DMS153 treated with DMSO at 0.1 percent for 48 hours (cell line): ENCODE results near the gene NDUFS1.
A peak's percentile ranks its signal among the peaks of the same experiment; 100 is the strongest.
"Not testable (repeated sequence)": the region's sequence is repeated elsewhere in the genome, so short reads cannot be mapped to it uniquely, and the experiment has no call there.

Experiments used
- DNase-seq: peaks from one replicate; lab custom pipeline; 2025; ENCODE audit not compliant: unreplicated experiment; lab: John Stamatoyannopoulos, UW

NDUFS1 gene

DNA sequence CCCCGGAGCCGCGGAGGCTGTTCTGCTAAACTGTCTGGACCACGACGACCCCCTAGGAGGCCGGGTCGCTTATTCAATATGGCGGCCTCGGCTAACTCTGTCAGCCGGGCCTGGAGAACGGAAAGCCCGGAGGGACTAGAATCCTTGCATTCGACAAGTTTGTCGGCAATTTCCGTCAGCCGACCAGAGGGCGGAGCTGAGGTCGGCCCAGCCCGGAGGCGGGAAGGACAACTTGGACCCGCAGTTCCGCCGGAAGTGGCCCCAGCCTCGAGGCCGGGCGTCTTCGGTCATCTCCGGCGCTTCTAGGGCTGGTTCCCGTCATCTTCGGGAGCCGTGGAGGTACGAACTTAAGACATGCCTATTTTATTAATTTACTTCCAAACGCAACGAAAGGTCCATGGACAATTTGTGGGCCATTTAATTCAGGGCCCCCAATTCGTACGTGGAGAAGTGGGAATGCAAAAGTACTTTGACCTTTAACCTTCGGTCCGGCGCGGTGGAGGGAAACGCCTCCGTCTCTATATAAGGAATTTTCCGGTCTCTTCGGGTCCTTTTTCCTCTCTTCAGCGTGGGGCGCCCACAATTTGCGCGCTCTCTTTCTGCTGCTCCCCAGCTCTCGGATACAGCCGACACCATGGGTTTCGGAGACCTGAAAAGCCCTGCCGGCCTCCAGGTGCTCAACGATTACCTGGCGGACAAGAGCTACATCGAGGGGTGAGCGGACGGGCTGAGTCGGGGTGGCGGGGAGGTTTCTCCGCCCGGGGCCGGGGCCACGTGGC lies at the start of gene NDUFS1, which contains the start of gene EEF1B2:
Gene NDUFS1 (minus strand): TSS at position 99 of the 779 bp plus-strand sequence. CDS start 5,766 bp downstream, outside the sequence.
Gene EEF1B2 (plus strand): TSS at position 550 of the 779 bp plus-strand sequence. CDS start 85 bp downstream, at position 635.
- DNase-seq: peak; percentile 91

DNA sequence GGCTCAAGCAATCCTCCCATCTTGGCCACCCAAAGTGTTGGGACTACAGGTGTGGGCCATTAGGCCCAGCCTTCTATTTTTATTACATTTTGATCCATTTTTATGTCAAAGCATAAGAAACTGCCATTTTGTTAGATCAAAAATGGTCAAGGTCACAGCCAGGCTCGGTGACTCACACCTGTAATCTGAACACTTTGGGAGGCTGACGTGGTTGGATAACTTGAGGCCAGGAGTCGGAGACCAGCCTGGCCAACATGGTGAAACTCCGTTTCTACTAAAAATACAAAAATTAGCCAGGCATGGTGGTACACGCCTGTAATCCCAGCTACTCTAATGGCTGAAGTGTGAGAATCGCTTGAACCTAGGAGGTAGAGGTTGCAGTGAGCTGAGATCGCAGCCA lies 49.7 kb upstream of the NDUFS1 start:
- DNase-seq: no peak

DNA sequence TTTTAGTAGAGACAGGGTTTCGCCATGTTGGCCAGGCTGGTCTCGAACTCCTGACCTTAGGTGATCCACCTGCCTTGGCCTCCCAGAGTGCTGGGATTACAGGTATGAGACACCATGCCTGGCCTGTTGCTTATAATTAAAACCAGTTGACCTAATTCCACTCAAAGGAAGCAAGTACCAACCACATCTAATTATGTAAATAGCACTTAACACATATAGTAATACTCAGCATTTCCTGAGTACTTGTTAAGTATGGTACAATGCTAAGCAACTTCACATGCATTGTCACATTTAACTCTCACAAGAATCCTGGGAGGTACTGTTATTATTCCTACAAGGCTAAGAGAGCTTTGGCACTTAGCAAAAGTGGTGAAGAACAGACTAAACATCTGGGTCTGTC lies 48.1 kb upstream of the NDUFS1 start:
- not testable (repeated sequence) for DNase-seq

DNA sequence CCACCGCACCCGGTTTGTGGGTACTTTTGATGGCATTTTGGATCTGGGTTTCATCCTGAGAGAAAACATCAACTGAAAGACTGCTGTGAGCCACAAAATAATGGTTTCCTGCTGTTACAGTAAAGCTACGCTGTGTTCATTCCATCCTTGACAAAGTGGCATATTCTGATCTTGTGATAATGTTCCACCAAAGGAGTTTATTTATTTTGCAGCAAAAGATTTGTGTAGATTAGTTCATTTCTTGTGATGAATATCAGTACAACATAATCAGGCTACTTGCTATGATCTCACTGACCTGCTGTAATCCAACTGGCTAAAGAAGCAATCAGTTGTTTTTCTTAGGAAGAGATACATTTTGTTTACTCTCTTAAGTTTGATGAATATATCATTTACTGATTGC lies 45.5 kb upstream of the NDUFS1 start:
- no peak for DNase-seq

DNA sequence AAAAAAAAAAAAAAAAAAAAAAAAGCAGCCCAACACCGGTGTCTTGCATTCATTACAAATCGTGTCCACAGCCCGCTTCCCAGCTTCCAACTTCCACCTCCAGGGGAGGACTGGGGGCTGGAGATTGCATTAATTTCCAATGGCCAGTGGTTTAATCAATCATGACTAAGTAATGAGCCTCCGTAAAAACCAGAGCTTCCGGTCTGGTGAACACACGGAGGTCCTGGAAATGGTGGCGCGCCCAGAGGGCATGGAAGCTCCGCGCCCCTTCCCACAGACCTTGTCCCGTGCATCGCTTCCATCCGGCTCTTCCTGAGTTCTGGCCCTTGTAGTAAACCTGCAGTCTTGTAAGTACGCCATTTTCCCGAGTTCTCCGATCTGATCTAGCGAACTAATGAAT lies 44.1 kb upstream of the NDUFS1 start:
- DNase-seq: no peak

DNA sequence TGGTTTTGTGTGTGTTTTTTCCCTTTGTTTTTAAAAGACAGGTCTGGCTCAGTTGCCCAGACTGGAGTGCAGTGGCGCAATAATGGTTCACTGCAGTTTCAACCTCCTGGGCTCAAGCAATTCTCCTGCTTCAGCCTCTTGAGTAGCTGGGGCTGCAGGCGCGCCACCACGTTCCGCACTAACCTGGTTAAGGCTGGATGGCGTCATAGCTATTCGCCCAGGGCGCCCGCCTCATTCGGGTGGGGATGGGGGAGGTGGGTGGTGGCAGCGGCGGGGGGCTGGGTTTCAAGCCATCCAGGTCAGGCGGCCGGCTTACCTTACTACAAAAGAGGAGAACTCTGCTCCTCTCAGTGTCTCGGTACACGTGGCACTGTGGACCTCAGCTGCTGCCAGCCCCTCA lies 43.2 kb upstream of the NDUFS1 start:
- no peak for DNase-seq

DNA sequence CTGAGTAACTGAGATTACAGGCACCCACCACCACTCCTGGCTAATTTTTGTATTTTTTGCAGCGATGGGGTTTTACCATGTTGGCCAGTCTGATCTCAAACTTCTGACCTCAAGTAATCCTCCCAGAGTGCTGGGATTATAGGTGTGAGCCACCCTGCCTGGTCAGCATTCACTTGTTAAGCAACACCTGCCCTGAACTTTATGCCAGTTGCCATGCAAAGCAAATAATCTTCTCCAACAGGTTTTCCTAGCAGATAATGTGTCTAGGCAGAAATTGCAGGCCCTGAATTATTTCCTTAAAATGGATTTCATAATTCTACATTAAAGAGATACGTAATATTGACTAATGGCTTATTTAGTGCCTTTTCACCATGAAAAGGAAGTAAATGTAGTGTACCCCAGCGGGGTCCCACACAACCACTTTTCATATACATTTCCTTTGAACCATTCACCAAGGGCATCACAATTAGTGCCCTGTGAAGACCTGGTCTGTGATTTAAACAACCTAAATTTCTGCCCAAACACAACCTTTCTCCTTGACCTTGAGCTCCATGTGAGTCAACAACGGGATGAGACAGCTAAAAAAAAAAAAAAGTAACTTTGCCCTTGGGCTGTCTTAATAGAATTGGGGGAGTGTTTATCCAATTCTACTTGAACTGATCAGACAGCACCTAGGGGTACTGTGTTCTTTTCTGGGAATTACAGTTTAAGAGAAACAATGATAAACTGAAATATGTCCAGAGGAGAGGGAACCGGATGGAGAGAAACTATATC lies 42.0 kb upstream of the NDUFS1 start:
- DNase-seq: no peak

DNA sequence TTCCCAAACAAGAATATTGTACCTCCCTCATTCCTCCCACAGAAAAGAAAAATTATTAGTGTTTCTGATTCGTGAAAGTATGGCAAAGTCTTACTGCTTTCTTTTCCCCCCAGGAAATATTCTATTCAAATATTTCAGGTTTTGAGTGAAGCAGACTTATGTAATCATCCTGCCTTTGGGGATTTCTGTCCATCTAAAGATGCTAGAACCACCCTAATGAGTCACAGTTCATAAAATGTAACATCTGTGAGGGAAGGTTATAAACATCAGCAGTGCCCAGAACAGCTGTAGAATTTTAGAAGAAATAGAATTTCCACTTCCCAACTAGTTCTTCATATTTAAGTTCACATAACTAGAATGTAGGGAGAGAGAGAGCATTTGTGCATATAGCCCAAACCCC lies 39.4 kb upstream of the NDUFS1 start:
- no peak for DNase-seq

DNA sequence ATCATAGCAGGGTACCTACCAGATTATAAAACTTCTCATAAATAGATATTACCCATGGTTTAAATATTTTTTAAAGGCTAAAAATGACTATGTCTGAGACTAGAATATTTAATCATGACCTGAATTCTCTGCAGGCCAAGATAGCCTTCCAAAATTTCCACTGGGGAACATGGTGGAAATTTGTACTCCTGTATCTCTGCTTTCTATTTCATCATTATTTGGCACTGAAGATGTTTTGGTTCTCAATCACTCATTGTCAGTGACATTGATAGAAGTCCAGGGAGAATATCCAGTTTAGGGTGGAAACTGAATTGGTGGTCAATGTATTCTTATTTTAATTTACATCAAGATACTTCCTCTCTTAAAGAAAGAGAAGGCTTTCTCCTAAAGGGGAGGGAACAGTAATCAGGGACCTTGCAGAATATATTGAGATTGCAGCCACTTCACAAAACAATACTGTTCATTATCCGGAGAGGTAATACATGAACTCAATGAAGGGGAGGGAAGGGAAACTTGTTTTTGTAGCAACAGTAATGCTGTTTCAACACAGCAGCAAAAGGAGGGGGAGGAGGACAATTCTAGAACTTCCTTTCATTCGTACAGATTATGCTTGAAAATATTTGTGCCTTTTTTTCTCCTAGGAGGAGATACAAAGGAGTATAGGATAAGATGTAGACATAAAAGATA lies 34.6 kb upstream of the NDUFS1 start:
- DNase-seq: no peak

DNA sequence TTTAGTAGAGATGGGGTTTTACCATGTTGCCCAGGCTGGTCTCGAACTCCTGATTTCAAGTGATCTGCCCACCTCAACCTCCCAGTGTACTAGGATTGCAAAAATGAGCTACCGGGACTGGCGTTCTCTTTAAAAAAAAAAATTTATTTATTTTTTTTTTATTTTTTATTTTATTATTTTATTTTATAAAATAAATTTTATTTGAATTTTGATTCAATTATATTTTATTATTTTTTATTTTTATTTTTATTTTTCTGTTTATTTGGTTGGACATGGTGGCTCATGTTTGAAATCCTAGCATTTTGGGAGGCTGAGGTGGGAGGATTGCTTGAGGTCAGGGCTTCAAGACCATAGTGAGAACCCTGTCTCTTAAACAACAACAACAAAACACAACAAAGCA lies 32.9 kb upstream of the NDUFS1 start:
- no peak for DNase-seq

DNA sequence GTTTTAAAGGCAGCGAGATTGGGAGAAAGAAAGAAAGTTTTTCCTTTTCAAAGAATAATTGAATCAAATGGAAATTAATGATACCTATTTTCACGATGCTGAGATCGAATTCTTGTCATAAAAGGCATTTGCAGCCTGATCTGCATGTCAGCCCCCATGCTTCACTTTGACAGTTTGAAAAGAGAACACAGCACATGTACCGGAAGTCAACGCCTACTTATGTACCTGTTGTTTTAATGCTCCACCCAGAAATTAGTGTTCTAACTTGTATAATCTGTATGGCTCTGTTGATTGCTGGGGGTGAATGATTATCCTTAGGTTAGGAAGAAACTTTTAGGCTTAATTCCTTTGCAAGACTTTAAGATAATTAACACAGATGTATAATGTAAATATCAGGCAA lies 31.4 kb upstream of the NDUFS1 start:
- no peak for DNase-seq

DNA sequence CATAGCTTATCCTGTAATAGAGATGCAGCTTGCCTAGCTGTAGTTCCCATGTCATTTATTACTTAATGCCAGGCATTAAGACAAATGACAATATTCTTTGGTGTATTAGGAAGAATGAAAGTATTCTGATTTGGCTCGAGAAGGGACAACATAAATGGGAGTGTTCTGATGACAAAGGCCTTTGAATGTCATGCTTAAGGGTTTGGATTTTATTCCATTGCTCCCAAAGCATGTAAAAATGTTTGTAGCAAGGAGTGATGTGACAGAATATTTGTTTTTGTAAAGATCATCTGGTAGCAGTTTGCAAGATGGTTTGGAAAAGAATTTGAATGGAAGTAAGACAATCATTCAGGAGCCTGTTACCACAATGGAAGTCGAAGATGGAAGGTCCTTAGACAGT lies 30.9 kb upstream of the NDUFS1 start:
- no peak for DNase-seq

DNA sequence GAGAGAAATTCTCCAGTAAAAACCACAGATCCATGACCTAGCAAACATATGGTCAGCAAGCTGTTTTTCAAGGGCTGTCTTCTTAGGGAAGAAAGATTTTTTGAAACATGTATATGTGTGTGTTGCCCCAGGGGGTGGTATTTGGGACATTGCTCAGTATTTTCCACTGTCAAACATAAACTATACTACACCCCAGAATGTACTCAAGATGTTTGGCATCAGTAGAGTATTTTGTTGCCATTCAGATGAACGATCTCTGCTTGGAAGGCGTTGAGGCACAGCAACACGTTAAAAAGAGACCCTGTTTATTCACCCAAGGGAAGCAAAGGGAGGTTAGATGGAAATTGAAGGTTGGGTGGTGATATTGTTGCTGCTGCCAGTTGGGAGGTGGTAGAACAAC lies 30.4 kb upstream of the NDUFS1 start:
- no peak for DNase-seq

DNA sequence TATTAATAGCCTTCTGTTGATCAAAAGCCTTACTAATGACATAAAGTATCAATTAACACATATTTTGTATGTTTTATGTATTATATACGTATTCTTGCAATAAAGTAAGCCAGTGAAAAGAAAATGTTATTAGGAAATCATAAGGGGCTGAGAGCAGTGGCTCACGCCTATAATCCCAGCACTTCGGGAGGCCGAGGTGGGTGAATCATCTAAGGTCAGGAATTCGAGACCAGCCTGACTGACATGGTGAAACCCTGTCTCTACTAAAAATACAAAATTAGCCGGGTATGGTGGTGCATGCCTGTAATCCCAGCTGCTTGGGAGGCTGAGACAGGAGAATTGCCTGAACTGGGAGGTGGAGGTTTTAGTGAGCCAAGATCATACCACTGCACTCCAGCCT lies 22.3 kb upstream of the NDUFS1 start:
- DNase-seq: not testable (repeated sequence)

DNA sequence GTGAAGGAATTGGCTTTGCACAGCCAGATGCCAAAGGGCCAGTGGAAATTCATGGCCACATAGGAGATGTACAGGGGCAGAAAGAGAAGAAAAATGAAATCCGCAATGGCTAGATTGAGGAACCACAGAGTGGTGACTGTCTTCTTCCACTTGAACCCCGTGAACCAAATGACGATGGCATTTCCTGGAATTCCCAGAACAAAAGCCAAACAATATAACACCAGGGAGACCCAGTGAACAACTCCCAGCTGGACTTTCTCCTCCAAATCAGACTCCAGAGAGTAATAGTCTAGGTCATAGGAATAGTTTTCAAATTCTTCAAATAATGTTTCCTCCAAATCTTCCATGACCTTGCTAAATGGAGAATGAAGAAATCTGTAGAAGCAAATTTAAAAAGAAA lies 17.7 kb upstream of the NDUFS1 start:
- DNase-seq: no peak

DNA sequence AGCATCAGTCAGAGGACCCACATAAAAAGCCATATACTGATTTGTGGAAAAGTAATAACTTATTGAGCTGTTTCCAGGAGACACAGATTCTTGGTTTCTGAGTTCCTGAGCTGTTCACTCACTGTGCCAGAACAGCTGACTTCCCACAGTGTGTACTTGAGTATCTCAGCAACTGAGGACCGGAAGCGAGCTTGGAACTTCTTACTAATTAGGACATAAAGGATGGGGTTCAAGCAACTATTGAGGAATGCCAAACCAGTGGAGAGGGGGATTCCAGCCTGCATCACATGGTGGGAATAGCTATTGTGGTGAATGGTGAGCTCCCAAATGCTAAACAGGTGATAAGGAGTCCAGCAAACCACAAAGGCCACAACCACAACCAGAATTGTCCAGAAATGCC lies 16.9 kb upstream of the NDUFS1 start:
- DNase-seq: no peak

DNA sequence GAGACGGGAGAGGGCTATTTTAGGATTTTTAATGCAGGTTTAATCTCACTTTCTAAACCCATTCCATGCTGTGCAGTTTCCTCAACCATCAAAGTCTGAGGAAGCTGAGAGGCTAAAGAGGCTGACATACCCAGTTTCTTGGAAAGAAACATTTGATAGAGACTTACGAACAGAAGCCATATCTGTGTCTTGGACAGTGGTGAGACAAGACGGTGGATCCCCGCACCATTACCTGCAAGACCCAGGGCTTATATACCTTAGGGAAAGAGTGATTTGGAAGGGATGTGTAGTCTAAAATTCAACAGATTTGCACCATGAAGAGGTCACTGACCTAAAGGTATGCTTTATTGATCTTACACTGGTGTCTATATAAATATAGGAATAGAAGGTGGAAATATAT lies 13.9 kb upstream of the NDUFS1 start:
- no peak for DNase-seq

DNA sequence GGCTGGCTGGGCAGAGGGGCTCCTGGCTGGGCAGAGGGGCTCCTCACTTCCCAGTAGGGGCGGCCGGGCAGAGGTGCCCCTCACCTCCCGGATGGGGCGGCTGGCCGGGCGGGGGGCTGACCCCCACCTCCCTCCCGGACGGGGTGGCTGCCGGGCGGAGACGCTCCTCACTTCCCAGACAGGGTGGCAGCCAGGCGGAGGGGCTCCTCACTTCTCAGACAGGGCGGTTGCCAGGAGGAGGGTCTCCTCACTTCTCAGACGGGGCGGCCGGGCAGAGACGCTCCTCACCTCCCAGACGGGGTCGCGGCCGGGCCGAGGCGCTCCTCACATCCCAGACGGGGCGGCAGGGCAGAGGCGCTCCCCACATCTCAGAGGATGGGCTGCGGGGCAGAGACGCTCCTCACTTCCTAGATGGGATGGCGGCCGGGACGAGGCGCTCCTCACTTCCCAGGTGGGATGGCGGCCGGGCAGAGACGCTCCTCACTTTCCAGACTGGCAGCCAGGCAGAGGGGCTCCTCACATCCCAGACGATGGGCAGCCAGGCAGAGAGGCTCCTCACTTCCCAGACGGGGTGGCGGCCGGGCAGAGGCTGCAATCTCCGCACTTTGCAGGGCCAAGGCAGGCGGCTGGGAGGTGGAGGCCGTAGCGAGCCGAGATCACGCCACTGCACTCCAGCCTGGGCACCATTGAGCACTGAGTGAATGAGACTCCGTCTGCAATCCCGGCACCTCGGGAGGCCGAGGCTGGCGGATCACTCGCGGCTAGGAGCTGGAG lies 12.6 kb upstream of the NDUFS1 start:
- not testable (repeated sequence) for DNase-seq

DNA sequence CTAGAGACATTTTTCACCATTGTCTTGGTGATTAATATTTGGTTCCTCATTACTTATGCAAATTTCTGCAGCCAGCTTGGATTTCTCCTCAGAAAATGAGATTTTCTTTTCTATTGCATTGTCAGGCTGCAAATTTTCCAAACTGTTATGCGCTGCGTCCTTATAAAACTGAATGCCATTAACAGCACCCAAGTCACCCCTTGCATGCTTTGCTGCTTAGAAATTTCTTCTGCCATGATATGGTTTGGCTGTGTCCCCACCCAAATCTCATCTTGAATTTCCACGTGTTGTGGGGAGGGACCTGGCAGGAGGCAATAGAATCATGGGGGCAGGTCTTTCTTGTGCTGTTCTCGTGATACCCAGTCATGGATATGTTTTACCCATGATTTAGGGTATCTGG lies 9.0 kb upstream of the NDUFS1 start:
- not testable (repeated sequence) for DNase-seq

DNA sequence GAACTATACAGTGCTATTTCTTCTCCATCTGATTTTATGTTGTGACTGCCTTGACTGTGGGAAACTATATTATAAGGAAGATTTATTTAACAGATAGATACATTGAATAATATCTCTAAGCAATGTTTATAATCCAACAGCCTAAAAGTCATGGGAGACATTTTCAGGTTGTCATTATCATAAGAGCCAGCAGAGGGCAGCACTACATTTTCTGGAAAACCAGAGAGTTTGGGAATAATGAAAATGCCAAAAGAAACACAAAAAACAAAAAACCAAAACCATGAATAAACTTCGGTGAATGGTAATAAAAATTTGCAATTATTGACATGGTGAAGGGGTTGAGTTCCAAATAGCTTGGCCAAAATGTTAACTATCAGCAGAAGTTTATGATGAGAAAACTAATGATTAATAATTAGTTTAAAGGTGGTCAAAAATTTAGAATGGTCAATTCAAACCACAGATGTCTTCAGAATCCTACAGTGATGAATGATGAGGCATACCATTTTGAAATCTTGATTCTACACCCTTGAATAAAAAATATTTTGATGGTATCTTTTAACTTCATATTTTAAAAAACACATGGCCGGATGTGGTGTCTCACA lies 5.1 kb upstream of the NDUFS1 start:
- DNase-seq: peak; percentile 10
